ENCODE results near the gene DHRS4L2. TPM values are rescaled to one million over a fixed set of nuclear protein-coding genes. Genes with fewer than 3 reads are reported as not detected.
A peak's percentile ranks its signal among the peaks of the same experiment; 100 is the strongest.
"Not testable (repeated sequence)": the region's sequence is repeated elsewhere in the genome, so short reads cannot be mapped to it uniquely, and the experiment has no call there.

Gene DHRS4L2
- total RNA-seq, 1 donor from 2014 or later = 13.4 TPM

DNA sequence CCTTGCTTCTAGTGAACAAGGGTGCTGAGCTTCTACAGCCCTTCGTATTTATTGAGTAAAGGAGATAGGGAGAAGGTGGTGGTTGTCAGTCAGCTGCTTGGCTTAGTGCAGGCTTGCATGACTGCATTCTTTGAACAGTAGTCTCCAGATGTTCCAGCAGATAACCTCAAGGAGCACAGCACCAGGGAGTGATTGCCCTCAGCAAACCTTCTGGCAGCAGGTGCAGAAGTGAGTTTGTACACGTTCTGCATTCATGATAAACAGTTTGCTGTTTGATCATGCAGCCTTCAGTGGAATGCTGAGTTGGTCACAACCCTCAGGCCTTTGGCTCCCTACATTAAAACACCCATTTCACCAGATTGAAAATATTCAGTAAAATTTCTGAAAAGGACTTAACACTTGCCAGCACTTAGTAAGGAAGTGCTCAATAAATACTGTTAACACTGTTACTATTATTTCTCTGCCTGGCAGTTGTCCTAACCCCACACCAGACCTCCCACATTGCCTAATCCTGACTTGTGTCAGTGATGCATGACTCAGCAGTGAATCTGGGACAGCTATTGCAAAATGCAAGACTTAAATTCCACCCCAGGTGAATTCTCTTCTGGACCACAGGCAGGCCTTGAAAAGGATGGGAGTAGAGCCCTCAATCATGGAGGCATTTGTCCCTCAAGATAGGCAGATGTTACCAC lies 44.1 kb downstream of the DHRS4L2 start:
- no peak overlapping the region for H3K27ac Mint-ChIP-seq (ENCODE audit: unreplicated experiment)
- H3K9me3 Mint-ChIP-seq (ENCODE audit: unreplicated experiment) = peaks cover 26% of the 10 kb centered on the region
- Histone ChIP-seq H3K4me2 (ENCODE audit: low read length) (no peak overlapping the region), H3K79me2 (ENCODE audit: insufficient read depth, low read length) (no peaks in the 10 kb centered on the region), H3K9me3 (ENCODE audit: insufficient read depth, low read depth, low read length) (no peaks in the 10 kb centered on the region), H3K36me3 (ENCODE audit: insufficient read depth, low read length) (no peaks in the 10 kb centered on the region), H3K4me3 (ENCODE audit: insufficient read depth, low read depth, low read length) (no peak overlapping the region), H3K27me3 (ENCODE audit: insufficient read depth, low read length) (no peaks in the 10 kb centered on the region), H3K27ac (ENCODE audit: low read depth, low read length) (no peak overlapping the region), H4K20me1 (ENCODE audit: insufficient read depth, low read length) (no peaks in the 10 kb centered on the region), H3K4me1 (ENCODE audit: insufficient read depth, low read length) (no peaks in the 10 kb centered on the region), H3K9ac (ENCODE audit: low read length) (no peak overlapping the region), H2AFZ (ENCODE audit: low read depth, low read length) (no peak overlapping the region)
- no peaks in the 10 kb centered on the region for H3K36me3 Mint-ChIP-seq (ENCODE audit: low read depth, unreplicated experiment)
- peaks cover 7% of the 10 kb centered on the region for H3K27me3 Mint-ChIP-seq (ENCODE audit: low read depth, unreplicated experiment)
- DNase-seq (ENCODE audit: low read depth) (peak; percentile 66), FAIRE-seq (no peak)
- peaks cover 4% of the 10 kb centered on the region for H3K4me1 Mint-ChIP-seq (ENCODE audit: low read depth, unreplicated experiment)
- H3K4me3 Mint-ChIP-seq (ENCODE audit: unreplicated experiment) = no peak overlapping the region
- TF ChIP-seq EZH2 (IDR thresholded peaks at IDR 0.05; ENCODE audit: insufficient read depth, low read length) (no peak), CTCF (IDR thresholded peaks at IDR 0.05; ENCODE audit: insufficient read depth, low read depth, low read length) (no peak)

DNA sequence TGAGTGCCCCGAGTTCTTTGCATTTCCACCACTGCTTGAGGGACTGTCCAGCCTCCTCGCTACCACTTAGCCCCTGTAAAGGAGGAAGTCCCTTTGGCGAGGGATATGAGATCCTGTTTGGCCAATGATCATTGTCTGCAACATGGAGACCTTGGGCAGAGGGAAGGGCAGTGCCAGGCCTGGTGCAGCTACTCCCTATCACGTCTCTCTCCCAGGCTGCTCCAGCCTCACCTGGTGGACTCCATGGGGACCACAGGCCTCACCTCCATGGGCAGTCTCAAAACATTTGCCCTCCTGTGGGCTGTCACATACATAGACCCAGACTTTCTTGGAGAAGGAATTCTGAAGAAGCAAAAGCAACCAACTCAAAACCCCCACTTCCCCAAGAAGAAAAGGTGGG lies 47.0 kb downstream of the DHRS4L2 start:
- H3K4me1 Mint-ChIP-seq (ENCODE audit: low read depth, unreplicated experiment); H3K27me3 ChIP-seq (ENCODE audit: insufficient read depth, low read length); FAIRE-seq; H3K9me3 ChIP-seq (ENCODE audit: insufficient read depth, low read depth, low read length); H4K20me1 ChIP-seq (ENCODE audit: insufficient read depth, low read length); H3K36me3 Mint-ChIP-seq (ENCODE audit: low read depth, unreplicated experiment); H3K79me2 ChIP-seq (ENCODE audit: insufficient read depth, low read length); H3K4me1 ChIP-seq (ENCODE audit: insufficient read depth, low read length); DNase-seq (ENCODE audit: low read depth); H3K27me3 Mint-ChIP-seq (ENCODE audit: low read depth, unreplicated experiment); H3K27ac ChIP-seq (ENCODE audit: low read depth, low read length); H3K36me3 ChIP-seq (ENCODE audit: insufficient read depth, low read length); H2AFZ ChIP-seq (ENCODE audit: low read depth, low read length); H3K4me3 ChIP-seq (ENCODE audit: insufficient read depth, low read depth, low read length); H3K9ac ChIP-seq (ENCODE audit: low read length): not testable (repeated sequence)
- peak overlapping the region; percentile 58 for H3K27ac Mint-ChIP-seq (ENCODE audit: unreplicated experiment)
- peak overlapping the region; percentile 86 for H3K4me3 Mint-ChIP-seq (ENCODE audit: unreplicated experiment)
- peaks cover 19% of the 10 kb centered on the region for H3K9me3 Mint-ChIP-seq (ENCODE audit: unreplicated experiment)
- H3K4me2 ChIP-seq (ENCODE audit: low read length) = peak overlapping the region; percentile 94

DNA sequence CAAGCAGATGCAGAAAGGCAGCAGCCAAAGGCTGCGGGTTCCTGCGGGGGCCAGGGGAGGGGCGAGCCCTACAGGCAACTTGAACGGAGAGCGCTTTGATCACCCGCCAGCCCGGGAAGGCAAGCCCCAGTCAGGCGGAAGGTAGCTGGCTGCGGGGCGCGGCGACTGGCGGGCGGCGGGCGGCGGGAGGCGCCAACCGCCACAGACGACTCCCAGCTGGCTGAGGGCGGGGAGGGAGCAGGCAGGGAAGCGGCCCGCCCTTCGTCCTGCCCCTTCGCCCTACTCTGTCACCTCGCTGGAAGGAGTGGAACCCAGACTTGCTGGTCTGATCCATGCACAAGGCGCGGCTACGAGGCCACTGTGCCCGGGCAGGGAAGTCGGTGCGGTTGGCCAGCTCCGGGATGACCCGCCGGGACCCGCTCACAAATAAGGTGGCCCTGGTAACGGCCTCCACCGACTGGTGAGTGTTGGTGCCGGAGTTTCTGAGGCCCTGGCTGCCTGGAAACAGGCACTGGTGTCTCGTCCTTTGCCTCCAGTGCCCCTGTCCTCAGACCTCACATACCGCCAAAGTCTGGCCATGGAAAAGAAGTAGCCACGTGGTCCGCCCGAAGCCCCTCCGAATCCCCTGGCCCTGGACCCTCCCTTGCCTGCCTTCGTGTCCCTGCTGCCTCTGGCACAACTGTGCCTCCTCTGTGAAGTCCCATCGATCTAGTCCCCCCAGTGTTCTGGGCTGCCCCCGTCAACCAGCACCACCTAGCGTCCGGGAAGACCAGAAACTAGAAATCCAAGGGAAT lies 47.6 kb downstream of the DHRS4L2 start:
- no peak for FAIRE-seq

GRCh38 chr14:24036963-24037657 lies 48.4 kb downstream of the DHRS4L2 start:
- H3K9ac ChIP-seq (ENCODE audit: low read length); H3K36me3 Mint-ChIP-seq (ENCODE audit: low read depth, unreplicated experiment); H3K27ac ChIP-seq (ENCODE audit: low read depth, low read length); H3K4me1 ChIP-seq (ENCODE audit: insufficient read depth, low read length); H3K9me3 ChIP-seq (ENCODE audit: insufficient read depth, low read depth, low read length); H3K27me3 ChIP-seq (ENCODE audit: insufficient read depth, low read length); H4K20me1 ChIP-seq (ENCODE audit: insufficient read depth, low read length); H3K79me2 ChIP-seq (ENCODE audit: insufficient read depth, low read length); H3K4me1 Mint-ChIP-seq (ENCODE audit: low read depth, unreplicated experiment); H3K9me3 Mint-ChIP-seq (ENCODE audit: unreplicated experiment); DNase-seq (ENCODE audit: low read depth); H3K36me3 ChIP-seq (ENCODE audit: insufficient read depth, low read length); FAIRE-seq: not testable (repeated sequence)
- peaks cover 13% of the 10 kb centered on the region for H3K27me3 Mint-ChIP-seq (ENCODE audit: low read depth, unreplicated experiment)
- peak overlapping the region; percentile 80 for H3K27ac Mint-ChIP-seq (ENCODE audit: unreplicated experiment)
- H3K4me2 ChIP-seq (ENCODE audit: low read length) = peak overlapping the region; percentile 94
- H3K4me3 Mint-ChIP-seq (ENCODE audit: unreplicated experiment) = peak overlapping the region; percentile 97
- H2AFZ ChIP-seq (ENCODE audit: low read depth, low read length) = peak overlapping the region; percentile 96
- H3K4me3 ChIP-seq (ENCODE audit: insufficient read depth, low read depth, low read length) = peak overlapping the region; percentile 59

More for the DNA sequence above, 47.6 kb downstream of the DHRS4L2 start:
- H3K27me3 ChIP-seq (ENCODE audit: insufficient read depth, low read length) = no peaks in the 10 kb centered on the region
- no peak for TF ChIP-seq EZH2 (IDR thresholded peaks at IDR 0.05; ENCODE audit: insufficient read depth, low read length)
- peak; percentile 53 for TF ChIP-seq CTCF (IDR thresholded peaks at IDR 0.05; ENCODE audit: insufficient read depth, low read depth, low read length)
- peaks cover 8% of the 10 kb centered on the region for H3K27me3 Mint-ChIP-seq (ENCODE audit: low read depth, unreplicated experiment)
- peak overlapping the region; percentile 94 for H3K4me2 ChIP-seq (ENCODE audit: low read length)
- no peaks in the 10 kb centered on the region for H3K79me2 ChIP-seq (ENCODE audit: insufficient read depth, low read length)
- no peak overlapping the region for H3K27ac ChIP-seq (ENCODE audit: low read depth, low read length)
- peak overlapping the region; percentile 96 for H2AFZ ChIP-seq (ENCODE audit: low read depth, low read length)
- no peaks in the 10 kb centered on the region for H3K36me3 Mint-ChIP-seq (ENCODE audit: low read depth, unreplicated experiment)
- no peaks in the 10 kb centered on the region for H3K9me3 ChIP-seq (ENCODE audit: insufficient read depth, low read depth, low read length)
- H3K36me3 ChIP-seq (ENCODE audit: insufficient read depth, low read length) = no peaks in the 10 kb centered on the region
- H3K27ac Mint-ChIP-seq (ENCODE audit: unreplicated experiment) = peak overlapping the region; percentile 80
- no peaks in the 10 kb centered on the region for H4K20me1 ChIP-seq (ENCODE audit: insufficient read depth, low read length)
- H3K4me1 ChIP-seq (ENCODE audit: insufficient read depth, low read length) = no peaks in the 10 kb centered on the region
- H3K4me1 Mint-ChIP-seq (ENCODE audit: low read depth, unreplicated experiment) = peaks cover 4% of the 10 kb centered on the region
- H3K4me3 Mint-ChIP-seq (ENCODE audit: unreplicated experiment) = peak overlapping the region; percentile 97
- DNase-seq (ENCODE audit: low read depth) = peak; percentile 39
- H3K9me3 Mint-ChIP-seq (ENCODE audit: unreplicated experiment) = peaks cover 14% of the 10 kb centered on the region
- H3K4me3 ChIP-seq (ENCODE audit: insufficient read depth, low read depth, low read length) = peak overlapping the region; percentile 59
- H3K9ac ChIP-seq (ENCODE audit: low read length) = peak overlapping the region; percentile 74
